ENCODE data around the gene HPD. TPM values are rescaled to one million over a fixed set of nuclear protein-coding genes. Genes with fewer than 3 reads are reported as not detected.

The HPD gene
- total RNA-seq, 5 donors from 2014 or later (not counting 1 experiment from before 2014, with no cell fraction given): 0.39 to 0.92 (median 0.58) TPM; not detected in 2

- peak overlapping the region in 1 of 2 donors; percentile 34 for H3K27ac Mint-ChIP-seq
- Histone ChIP-seq H3K36me3 (ENCODE audit: control insufficient read depth in 2 of 2, extremely low read depth in 1 of 2, insufficient read depth in 1 of 2, low read length in 1 of 2) (no peaks in the 10 kb centered on the region), H3K4me1 (ENCODE audit: control insufficient read depth in 1 of 2, extremely low read depth in 1 of 2, insufficient read depth in 2 of 2, low read length in 2 of 2) (peaks cover 6 to 17% of the 10 kb centered on the region in 2 experiments), H3K27me3 (replicated peaks in 1 of 2; ENCODE audit: control insufficient read depth in 2 of 2, extremely low read depth in 1 of 2, insufficient read depth in 2 of 2, low read length in 1 of 2) (no peaks in the 10 kb centered on the region), H3K9me3 (no peaks in the 10 kb centered on the region), H3K27ac (ENCODE audit: low read length) (no peak overlapping the region), H3K4me3 (ENCODE audit: control insufficient read depth in 1 of 2, extremely low read depth in 1 of 2, low read length in 1 of 2) (no peak overlapping the region)
- ATAC-seq (replicated peaks in 1 of 4) (no peak), DNase-seq (no peak)
- WGBS (ENCODE audit: insufficient coverage): 86% methylated on average over 1 of the region's 4 CpGs
- H3K36me3 Mint-ChIP-seq: no peaks in the 10 kb centered on the region
- ChIA-PET CTCF (interaction anchor here (0.6 to 1.0 kb wide), 5 partner anchors 32 to 1126 kb away, joined by 3 to 4 read pairs (median 3); no protein-coding TSS in a partner anchor), POLR2A (interaction anchor here in 1 of 2 donors (0.5 to 0.7 kb wide), 2 partner anchors 39 to 79 kb away, joined by 3 to 13 read pairs; no protein-coding TSS in a partner anchor)
- no peak overlapping the region for H3K4me3 Mint-ChIP-seq
- no peaks in the 10 kb centered on the region for H3K27me3 Mint-ChIP-seq
- H3K4me1 Mint-ChIP-seq: peaks cover 12 to 18% (median 14%) of the 10 kb centered on the region in 3 donors
- no peaks in the 10 kb centered on the region for H3K9me3 Mint-ChIP-seq
Measured at GRCh38 chr12:121837680-121838079, 21.0 kb downstream of the HPD start.

GRCh38 chr12:121831571-121832245, 27.0 kb downstream of the HPD start:
- Histone ChIP-seq H3K36me3 (ENCODE audit: control insufficient read depth in 2 of 2, extremely low read depth in 1 of 2, insufficient read depth in 1 of 2, low read length in 1 of 2) (peaks cover 17 to 47% of the 10 kb centered on the region in 2 donors), H3K27ac (ENCODE audit: low read length) (no peak overlapping the region), H3K27me3 (replicated peaks in 1 of 2; ENCODE audit: control insufficient read depth in 2 of 2, extremely low read depth in 1 of 2, insufficient read depth in 2 of 2, low read length in 1 of 2) (no peaks in the 10 kb centered on the region), H3K4me1 (ENCODE audit: control insufficient read depth in 1 of 2, extremely low read depth in 1 of 2, insufficient read depth in 2 of 2, low read length in 2 of 2) (no peaks in the 10 kb centered on the region), H3K9me3 (no peaks in the 10 kb centered on the region), H3K4me3 (ENCODE audit: control insufficient read depth in 1 of 2, extremely low read depth in 1 of 2, low read length in 1 of 2) (no peak overlapping the region)
- peaks cover 6 to 17% (median 9%) of the 10 kb centered on the region in 3 donors for H3K4me1 Mint-ChIP-seq
- ATAC-seq (replicated peaks in 1 of 4) (no peak), DNase-seq (no peak)
- H3K4me3 Mint-ChIP-seq: no peak overlapping the region
- no peak overlapping the region for H3K27ac Mint-ChIP-seq
- H3K9me3 Mint-ChIP-seq: no peaks in the 10 kb centered on the region
- H3K27me3 Mint-ChIP-seq: no peaks in the 10 kb centered on the region
- POLR2A ChIA-PET: no interaction called here
- 86% methylated on average over 9 of the region's 19 CpGs for WGBS (ENCODE audit: insufficient coverage)
- CTCF ChIA-PET: no interaction called here
- peaks cover 39% of the 10 kb centered on the region for H3K36me3 Mint-ChIP-seq

DNA sequence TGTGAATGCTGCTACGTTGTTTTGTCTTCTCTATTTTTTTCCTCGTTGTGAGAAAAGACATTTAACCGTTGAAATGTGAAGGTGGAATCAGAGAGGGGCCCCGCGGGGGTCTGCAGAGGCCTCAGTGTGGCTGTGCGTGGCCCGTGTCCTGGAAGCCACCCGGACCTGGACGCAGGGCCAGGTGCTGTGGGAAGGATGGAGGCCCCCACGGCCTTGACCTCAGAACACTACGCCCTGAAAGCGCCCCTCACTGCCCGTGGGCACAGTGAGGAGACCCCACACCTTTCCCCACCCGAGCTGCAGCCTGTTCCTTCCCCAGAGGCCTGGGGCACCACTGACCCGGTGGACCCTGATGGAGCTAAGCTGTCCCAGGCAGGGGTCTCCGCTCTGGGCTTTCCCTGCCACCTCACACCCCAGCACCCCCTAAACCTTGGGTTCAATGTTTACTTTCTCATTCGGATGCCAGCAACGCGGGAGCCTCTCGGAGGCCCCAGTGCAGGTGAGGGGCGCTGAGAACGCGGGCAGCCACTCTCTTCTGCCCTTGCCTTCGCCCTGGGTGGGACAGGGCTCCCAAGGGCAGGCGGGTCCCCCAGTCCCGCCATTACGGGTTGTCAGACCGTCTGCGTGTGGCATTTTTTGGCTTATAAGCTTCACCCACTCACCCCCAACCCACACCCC, 27.9 kb downstream of the HPD start:
- Mint-ChIP-seq H3K9me3 (no peaks in the 10 kb centered on the region), H3K4me1 (peaks cover 9 to 24% (median 9%) of the 10 kb centered on the region in 3 donors), H3K36me3 (peaks cover 47% of the 10 kb centered on the region), H3K27ac (no peak overlapping the region), H3K4me3 (no peak overlapping the region), H3K27me3 (no peaks in the 10 kb centered on the region)
- WGBS (ENCODE audit: insufficient coverage): 95% methylated on average over 24 of the region's 29 CpGs
- ATAC-seq (replicated peaks in 1 of 4) (peak in 1 of 4 experiments; percentile 21), DNase-seq (no peak)
- Histone ChIP-seq H3K4me3 (ENCODE audit: control insufficient read depth in 1 of 2, extremely low read depth in 1 of 2, low read length in 1 of 2) (no peak overlapping the region), H3K4me1 (ENCODE audit: control insufficient read depth in 1 of 2, extremely low read depth in 1 of 2, insufficient read depth in 2 of 2, low read length in 2 of 2) (no peaks in the 10 kb centered on the region), H3K27ac (ENCODE audit: low read length) (no peak overlapping the region), H3K27me3 (replicated peaks in 1 of 2; ENCODE audit: control insufficient read depth in 2 of 2, extremely low read depth in 1 of 2, insufficient read depth in 2 of 2, low read length in 1 of 2) (no peaks in the 10 kb centered on the region), H3K9me3 (no peaks in the 10 kb centered on the region), H3K36me3 (ENCODE audit: control insufficient read depth in 2 of 2, extremely low read depth in 1 of 2, insufficient read depth in 1 of 2, low read length in 1 of 2) (peaks cover 17 to 56% of the 10 kb centered on the region in 2 donors)
- ChIA-PET CTCF (no interaction called here), POLR2A (no interaction called here)

DNA sequence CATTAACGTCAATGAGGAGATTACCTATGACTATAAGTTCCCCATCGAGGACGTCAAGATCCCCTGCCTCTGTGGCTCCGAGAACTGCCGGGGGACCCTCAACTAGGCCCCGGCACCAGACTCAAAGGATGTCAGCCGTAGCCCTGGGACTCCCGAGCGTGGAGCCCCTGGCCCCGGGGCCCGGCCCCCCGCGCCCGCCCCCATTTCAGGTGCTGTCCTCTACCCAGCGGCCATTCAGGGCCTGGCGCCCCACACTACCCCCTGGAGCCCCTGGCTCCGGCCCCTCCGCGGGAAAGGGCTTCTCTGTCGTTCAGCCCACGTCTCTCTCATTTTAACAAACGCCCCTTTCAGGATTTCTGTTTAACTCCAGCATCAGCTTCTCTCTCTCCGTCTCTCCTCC, 28.5 kb downstream of the HPD start:
- Histone ChIP-seq H3K27me3 (replicated peaks in 1 of 2; ENCODE audit: control insufficient read depth in 2 of 2, extremely low read depth in 1 of 2, insufficient read depth in 2 of 2, low read length in 1 of 2) (no peaks in the 10 kb centered on the region), H3K9me3 (no peaks in the 10 kb centered on the region), H3K27ac (ENCODE audit: low read length) (no peak overlapping the region), H3K36me3 (ENCODE audit: control insufficient read depth in 2 of 2, extremely low read depth in 1 of 2, insufficient read depth in 1 of 2, low read length in 1 of 2) (peaks cover 17 to 60% of the 10 kb centered on the region in 2 donors), H3K4me3 (ENCODE audit: control insufficient read depth in 1 of 2, extremely low read depth in 1 of 2, low read length in 1 of 2) (no peak overlapping the region), H3K4me1 (ENCODE audit: control insufficient read depth in 1 of 2, extremely low read depth in 1 of 2, insufficient read depth in 2 of 2, low read length in 2 of 2) (no peaks in the 10 kb centered on the region)
- CTCF ChIA-PET: no interaction called here
- Mint-ChIP-seq H3K4me1 (peaks cover 9 to 24% (median 9%) of the 10 kb centered on the region in 3 donors), H3K36me3 (peaks cover 47% of the 10 kb centered on the region), H3K9me3 (no peaks in the 10 kb centered on the region), H3K27ac (no peak overlapping the region), H3K27me3 (no peaks in the 10 kb centered on the region), H3K4me3 (no peak overlapping the region)
- POLR2A ChIA-PET: no interaction called here
- 94% methylated on average over 13 of the region's 23 CpGs for WGBS (ENCODE audit: insufficient coverage)
- no peak for ATAC-seq (replicated peaks in 1 of 4)
- DNase-seq: no peak

DNA sequence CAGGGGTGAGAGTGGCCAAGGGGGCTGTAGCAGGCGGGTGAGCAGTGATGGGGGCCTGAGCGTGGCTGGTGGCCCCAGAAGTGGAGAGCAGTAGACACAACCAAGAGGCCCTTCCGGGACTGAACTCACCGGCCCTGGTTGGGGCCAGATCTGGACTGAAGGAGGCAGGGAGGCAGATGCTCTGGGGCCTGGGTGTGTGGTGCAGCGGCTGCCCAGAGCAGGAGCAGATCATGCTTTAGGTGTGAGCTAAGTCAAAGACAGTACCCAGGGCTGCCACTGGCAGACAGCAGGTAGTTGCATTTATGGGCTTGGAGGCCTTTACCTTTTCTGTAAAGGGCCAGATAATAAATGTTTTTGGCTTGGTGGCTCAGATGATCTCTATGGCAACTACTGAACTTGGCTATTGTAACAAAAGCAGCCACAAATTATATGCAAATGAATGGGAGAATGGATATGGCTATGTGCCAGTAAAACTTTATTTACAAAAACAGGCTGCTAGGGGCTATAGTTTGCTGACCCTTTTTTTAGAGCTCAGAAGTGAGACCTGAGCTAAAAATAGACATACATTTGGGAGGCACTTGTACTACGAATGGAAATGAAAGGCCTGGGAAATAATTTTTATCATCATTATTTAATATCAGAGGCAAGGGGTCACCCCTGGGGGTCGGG, 29.3 kb downstream of the HPD start:
- WGBS (ENCODE audit: insufficient coverage): 92% methylated on average over 5 of the region's 7 CpGs
- CTCF ChIA-PET: no interaction called here
- Histone ChIP-seq H3K4me1 (ENCODE audit: control insufficient read depth in 1 of 2, extremely low read depth in 1 of 2, insufficient read depth in 2 of 2, low read length in 2 of 2) (no peaks in the 10 kb centered on the region), H3K9me3 (no peaks in the 10 kb centered on the region), H3K36me3 (ENCODE audit: control insufficient read depth in 2 of 2, extremely low read depth in 1 of 2, insufficient read depth in 1 of 2, low read length in 1 of 2) (peaks cover 17 to 67% of the 10 kb centered on the region in 2 donors), H3K27me3 (replicated peaks in 1 of 2; ENCODE audit: control insufficient read depth in 2 of 2, extremely low read depth in 1 of 2, insufficient read depth in 2 of 2, low read length in 1 of 2) (no peaks in the 10 kb centered on the region), H3K4me3 (ENCODE audit: control insufficient read depth in 1 of 2, extremely low read depth in 1 of 2, low read length in 1 of 2) (no peak overlapping the region), H3K27ac (ENCODE audit: low read length) (no peak overlapping the region)
- no peaks in the 10 kb centered on the region for H3K9me3 Mint-ChIP-seq
- H3K4me1 Mint-ChIP-seq: peaks cover 9 to 24% (median 9%) of the 10 kb centered on the region in 3 donors
- DNase-seq: no peak
- peaks cover 47% of the 10 kb centered on the region for H3K36me3 Mint-ChIP-seq
- POLR2A ChIA-PET: no interaction called here
- H3K4me3 Mint-ChIP-seq: no peak overlapping the region
- H3K27me3 Mint-ChIP-seq: no peaks in the 10 kb centered on the region
- H3K27ac Mint-ChIP-seq: peak overlapping the region in 1 of 2 donors; percentile 2
- ATAC-seq (replicated peaks in 1 of 4): no peak

GRCh38 chr12:121828826-121829225, 29.8 kb downstream of the HPD start:
- Histone ChIP-seq H3K4me1 (ENCODE audit: control insufficient read depth in 1 of 2, extremely low read depth in 1 of 2, insufficient read depth in 2 of 2, low read length in 2 of 2) (no peaks in the 10 kb centered on the region), H3K27ac (ENCODE audit: low read length) (no peak overlapping the region), H3K9me3 (no peaks in the 10 kb centered on the region), H3K4me3 (ENCODE audit: control insufficient read depth in 1 of 2, extremely low read depth in 1 of 2, low read length in 1 of 2) (no peak overlapping the region), H3K36me3 (ENCODE audit: control insufficient read depth in 2 of 2, extremely low read depth in 1 of 2, insufficient read depth in 1 of 2, low read length in 1 of 2) (peaks cover 20 to 72% of the 10 kb centered on the region in 2 donors), H3K27me3 (replicated peaks in 1 of 2; ENCODE audit: control insufficient read depth in 2 of 2, extremely low read depth in 1 of 2, insufficient read depth in 2 of 2, low read length in 1 of 2) (no peaks in the 10 kb centered on the region)
- Mint-ChIP-seq H3K27me3 (no peaks in the 10 kb centered on the region), H3K9me3 (no peaks in the 10 kb centered on the region), H3K4me3 (no peak overlapping the region), H3K36me3 (peaks cover 47% of the 10 kb centered on the region), H3K4me1 (peaks cover 9 to 24% (median 9%) of the 10 kb centered on the region in 3 donors), H3K27ac (peak overlapping the region in 1 of 2 donors; percentile 52)
- ChIA-PET CTCF (no interaction called here), POLR2A (interaction anchor here in 1 of 2 donors (0.6 kb wide), 1 partner anchor 826 kb away, joined by 10 read pairs; no protein-coding TSS in a partner anchor)
- 95% methylated on average over 9 of the region's 9 CpGs for WGBS (ENCODE audit: insufficient coverage)
- ATAC-seq (replicated peaks in 1 of 4) (no peak), DNase-seq (no peak)

Measured in T-cell (primary cell).